Measurements from ENCODE around the gene RIMS3. TPM values are rescaled to one million over a fixed set of nuclear protein-coding genes. Genes with fewer than 3 reads are reported as not detected.

The RIMS3 gene
- total RNA-seq, 1 experiment from 2014 or later, result 9.0 TPM

DNA sequence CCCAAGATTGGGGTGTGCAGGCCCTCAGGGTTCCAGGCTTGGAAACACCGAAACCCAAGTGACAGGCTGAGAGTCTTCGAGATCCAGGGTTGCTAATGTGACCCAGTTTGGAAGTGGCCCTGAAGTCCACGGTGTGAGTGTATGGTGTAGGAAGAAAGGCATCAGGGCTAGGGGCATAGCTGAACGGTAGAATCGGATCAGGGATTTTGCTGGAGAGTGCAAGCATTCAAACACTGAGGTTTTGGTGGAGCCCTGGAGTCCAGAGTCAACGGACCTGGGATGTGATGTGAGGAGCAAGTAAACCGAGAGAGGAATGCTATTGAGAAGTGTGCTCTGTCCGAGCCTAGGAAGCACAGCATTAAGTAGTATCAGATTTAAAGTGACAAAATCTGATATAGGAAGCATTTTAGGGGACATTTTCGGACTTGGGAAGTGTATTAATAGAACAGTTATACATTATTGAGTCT, 27.0 kb upstream of the RIMS3 start:
- ChIA-PET POLR2A (interaction anchor here (1.3 to 4.2 kb wide), 8 partner anchors 8 to 62 kb away, joined by 3 to 32 read pairs (median 8); partner anchors contain the start of gene RIMS3), RAD21 (ENCODE audit: low non-redundant PET in 1 of 2, low total read pairs in 2 of 2, uncharacterized antibody in 2 of 2, unreplicated experiment in 2 of 2) (no interaction called here), CTCF (no interaction called here)
- TF ChIP-seq, protein P1, sequence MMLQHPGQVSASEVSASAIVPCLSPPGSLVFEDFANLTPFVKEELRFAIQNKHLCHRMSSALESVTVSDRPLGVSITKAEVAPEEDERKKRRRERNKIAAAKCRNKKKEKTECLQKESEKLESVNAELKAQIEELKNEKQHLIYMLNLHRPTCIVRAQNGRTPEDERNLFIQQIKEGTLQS (IDR thresholded peaks at IDR 0.05), result no peak
- TF ChIP-seq CBX3 (IDR thresholded peaks at IDR 0.05; ENCODE audit: low read depth) (no peak), SP1 (IDR thresholded peaks at IDR 0.05; ENCODE audit: low read depth) (no peak), SIN3A (IDR thresholded peaks at IDR 0.05; ENCODE audit: low read depth) (no peak)
- H3K9me2 ChIP-seq (ENCODE audit: insufficient read depth), result no peaks in the 10 kb centered on the region
- H3K36me3 ChIP-seq (ENCODE audit: control insufficient read depth in 1 of 2, insufficient read depth in 2 of 2, low read length in 2 of 2), result no peaks in the 10 kb centered on the region
- no peak for DNase-seq (ENCODE audit: low read depth, low spot score)
- H3K4me3 ChIP-seq (replicated peaks in 1 of 2; ENCODE audit: low read depth in 1 of 2, low read length in 2 of 2), result peak overlapping the region; percentile 68 to 76
- intact Hi-C loops (cut with micrococcal nuclease), result no loop called here
- H3K79me2 ChIP-seq (ENCODE audit: insufficient read depth, low read length), result peaks cover 70% of the 10 kb centered on the region
- H3K4me1 ChIP-seq (ENCODE audit: control insufficient read depth in 1 of 2, insufficient read depth in 2 of 2, low read length in 2 of 2), result peaks cover 4 to 18% of the 10 kb centered on the region in 2 experiments; a peak in 3 of 4 replicates
- H3K27me3 ChIP-seq (ENCODE audit: insufficient read depth, low read length), result no peaks in the 10 kb centered on the region
- peak overlapping the region; percentile 96 for H3K9ac ChIP-seq (ENCODE audit: low read length)
- no peak overlapping the region for H2AFZ ChIP-seq (ENCODE audit: low read depth, low read length, poor library complexity, severe bottlenecking)
- BruUV-seq (replicated peaks), result TSS peak; percentile 47
- H3K4me2 ChIP-seq (ENCODE audit: low read length), result peak overlapping the region; percentile 83
- no peak; the same call in 1 of the 2 replicates for ATAC-seq
- no peaks in the 10 kb centered on the region for H3K9me3 ChIP-seq (ENCODE audit: control insufficient read depth in 1 of 2, insufficient read depth in 1 of 2, low read depth in 1 of 2, low read length in 2 of 2)
- H3K27ac ChIP-seq (ENCODE audit: low read depth, low read length), result peak overlapping the region; percentile 98
- H4K20me1 ChIP-seq (ENCODE audit: insufficient read depth), result no peaks in the 10 kb centered on the region

DNA sequence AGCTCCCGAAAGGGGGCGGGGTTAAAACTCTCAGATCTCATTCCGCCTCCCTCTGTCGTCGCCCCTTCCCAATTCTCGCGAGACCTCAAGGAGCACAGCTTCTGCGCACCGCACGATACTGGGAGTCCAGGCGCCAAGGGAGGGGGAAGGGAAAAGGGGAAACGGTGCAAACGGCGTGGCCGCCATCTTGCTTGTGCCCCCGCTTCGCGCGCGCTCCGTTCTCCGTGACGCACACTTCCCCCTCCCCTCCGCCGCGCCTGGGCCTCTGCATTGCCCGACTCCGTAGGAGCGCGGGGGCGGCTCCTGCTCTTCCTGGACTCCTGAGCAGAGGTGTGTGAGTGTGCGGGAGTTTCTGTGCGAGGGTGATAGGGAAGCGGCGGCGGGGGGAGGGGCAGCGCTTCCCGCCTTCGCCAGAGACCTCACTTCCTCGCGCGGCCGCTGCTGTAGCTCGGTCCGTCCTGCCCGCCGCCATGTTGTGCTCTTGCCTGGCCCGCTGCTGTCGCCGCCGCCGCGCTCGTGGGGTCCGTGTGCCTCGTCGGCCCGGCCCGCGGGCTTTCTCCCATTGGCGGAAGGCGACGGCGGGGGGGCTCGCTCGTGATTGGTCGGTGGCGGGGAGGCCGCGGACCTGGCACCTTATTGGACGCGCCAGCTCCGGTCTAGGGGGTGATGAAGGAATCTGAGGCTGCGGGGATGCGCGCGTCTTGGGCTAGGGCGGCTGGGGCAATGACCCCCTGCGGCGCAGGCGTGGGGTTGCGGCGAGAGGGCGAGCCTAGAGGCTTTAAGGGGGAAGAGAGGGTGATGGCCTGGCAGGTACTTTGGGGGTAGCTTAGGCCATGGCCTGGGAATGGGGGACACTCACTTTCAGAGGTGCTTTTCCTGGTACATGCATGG, 26.3 kb upstream of the RIMS3 start, which contains the start of gene NFYC:
TSS of gene NFYC (plus strand) at position 167 of the 891 bp plus-strand sequence. CDS start 47,140 bp downstream, outside the sequence.
- Histone ChIP-seq H3K9me3 (ENCODE audit: control insufficient read depth in 1 of 2, insufficient read depth in 1 of 2, low read depth in 1 of 2, low read length in 2 of 2) (no peaks in the 10 kb centered on the region), H3K36me3 (ENCODE audit: control insufficient read depth in 1 of 2, insufficient read depth in 2 of 2, low read length in 2 of 2) (no peaks in the 10 kb centered on the region), H3K4me1 (ENCODE audit: control insufficient read depth in 1 of 2, insufficient read depth in 2 of 2, low read length in 2 of 2) (peaks cover 4 to 18% of the 10 kb centered on the region in 2 experiments; a peak in 3 of 4 replicates), H3K27ac (ENCODE audit: low read depth, low read length) (peak within 1 kb of the TSS; percentile 98), H3K27me3 (ENCODE audit: insufficient read depth, low read length) (no peaks in the 10 kb centered on the region), H3K79me2 (ENCODE audit: insufficient read depth, low read length) (peaks cover 64% of the 10 kb centered on the region), H3K9ac (ENCODE audit: low read length) (peak within 1 kb of the TSS; percentile 96), H2AFZ (ENCODE audit: low read depth, low read length, poor library complexity, severe bottlenecking) (peak within 1 kb of the TSS; percentile 28), H4K20me1 (ENCODE audit: insufficient read depth) (no peaks in the 10 kb centered on the region), H3K4me2 (ENCODE audit: low read length) (peak within 1 kb of the TSS; percentile 83), H3K4me3 (replicated peaks in 1 of 2; ENCODE audit: low read depth in 1 of 2, low read length in 2 of 2) (peak within 1 kb of the TSS; percentile 68 to 76), H3K9me2 (ENCODE audit: insufficient read depth) (no peaks in the 10 kb centered on the region)
- CTCF ChIA-PET, result interaction anchor here (0.9 to 2.3 kb wide), 5 partner anchors 11 to 548 kb away, joined by 3 to 7 read pairs (median 4); partner anchors contain the start of gene RIMS3
- no TSS peak for BruUV-seq (replicated peaks)
- intact Hi-C loops (cut with micrococcal nuclease), result no loop called here
- ATAC-seq, result peak; percentile 92
- RAD21 ChIA-PET (ENCODE audit: low non-redundant PET in 1 of 2, low total read pairs in 2 of 2, uncharacterized antibody in 2 of 2, unreplicated experiment in 2 of 2), result interaction anchor here in 1 of 2 experiments (0.7 kb wide), 1 partner anchor 23 kb away, joined by 4 read pairs; no protein-coding TSS in a partner anchor
- POLR2A ChIA-PET, result interaction anchor here (0.6 to 4.2 kb wide), 17 partner anchors 9 to 161 kb away, joined by 3 to 32 read pairs (median 4); partner anchors contain the start of genes RIMS3 and ZNF684
- DNase-seq (ENCODE audit: low read depth, low spot score), result peak; percentile 98
- TF ChIP-seq SP1 (IDR thresholded peaks at IDR 0.05; ENCODE audit: low read depth) (peak; percentile 81), EZH2phosphoT487 (IDR thresholded peaks at IDR 0.05; ENCODE audit: borderline replicate concordance) (no peak), ZBTB33 (IDR thresholded peaks at IDR 0.05; ENCODE audit: extremely low read depth, insufficient replicate concordance, low read length) (peak; percentile 97), FOSL1 (IDR thresholded peaks at IDR 0.05; ENCODE audit: low read depth) (no peak), YY1 (IDR thresholded peaks at IDR 0.05; ENCODE audit: extremely low read depth, insufficient replicate concordance, low read depth, low read length) (peak; percentile 92), RAD21 (IDR thresholded peaks at IDR 0.05; ENCODE audit: low read depth) (no peak), SRF (IDR thresholded peaks at IDR 0.05; ENCODE audit: low read depth) (peak; percentile 52; the same call in 1 of the 2 replicates), CTCF (IDR thresholded peaks at IDR 0.05 in 2 of 3, conservative IDR thresholded peaks at IDR 0.05 in 1 of 3; ENCODE audit: borderline replicate concordance in 1 of 3, insufficient read depth in 1 of 3, low read depth in 2 of 3, low read length in 2 of 3) (0 out of 6 replicates have a peak, but pooled peaks of 1 of the 3 experiments have one; percentile 4), EZH2 (IDR thresholded peaks at IDR 0.05) (no peak)
- TF ChIP-seq, protein P2, sequence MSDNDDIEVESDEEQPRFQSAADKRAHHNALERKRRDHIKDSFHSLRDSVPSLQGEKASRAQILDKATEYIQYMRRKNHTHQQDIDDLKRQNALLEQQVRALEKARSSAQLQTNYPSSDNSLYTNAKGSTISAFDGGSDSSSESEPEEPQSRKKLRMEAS (IDR thresholded peaks at IDR 0.05), result peak; percentile 94

Data from HCT116 (cell line).